ENCODE data around the gene MZB1. TPM values are rescaled to one million over a fixed set of nuclear protein-coding genes. Genes with fewer than 3 reads are reported as not detected.

The MZB1 gene
- total and polyA plus RNA-seq, 2 of the 13 experiments (the other 11 are each of a cell fraction or from before 2014, with no cell fraction given): 0.31 to 0.40 TPM

DNA sequence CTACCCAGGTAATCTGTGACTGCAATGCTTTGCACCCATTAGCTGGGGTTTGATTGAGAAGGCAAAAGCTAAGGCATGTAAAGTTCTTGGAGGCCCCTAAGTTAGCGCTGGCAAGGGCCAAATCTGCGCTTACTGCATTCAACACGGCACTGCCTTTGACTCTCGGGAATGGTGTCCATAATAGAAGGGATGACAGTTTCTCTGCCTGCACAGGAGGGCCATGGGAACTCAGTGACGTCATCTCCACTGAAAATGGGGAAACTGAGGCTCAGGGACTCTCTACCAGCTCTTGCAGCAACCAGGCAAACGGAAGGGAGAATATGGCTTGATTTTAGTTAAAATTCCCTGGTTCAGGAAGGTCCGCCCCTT is 13.7 kb upstream of the MZB1 start (continued):
- TF ChIP-seq NCOA2 (CRISPR knock-in tag; IDR thresholded peaks at IDR 0.05): no peak
- no peak for TF ChIP-seq ZKSCAN8 (CRISPR knock-in tag; IDR thresholded peaks at IDR 0.05; ENCODE audit: borderline replicate concordance)
- no peak for TF ChIP-seq SMYD3 (CRISPR knock-in tag; IDR thresholded peaks at IDR 0.05)
- TF ChIP-seq RAD21 (CRISPR knock-in tag; IDR thresholded peaks at IDR 0.05): no peak
- TF ChIP-seq DR1 (CRISPR knock-in tag; IDR thresholded peaks at IDR 0.05): 0 out of 2 replicates have a peak, but pooled peaks have one; percentile 2
- TF ChIP-seq ZFX (CRISPR knock-in tag; IDR thresholded peaks at IDR 0.05; ENCODE audit: low read depth): no peak
- TF ChIP-seq ZFP37 (CRISPR knock-in tag; IDR thresholded peaks at IDR 0.05; ENCODE audit: borderline replicate concordance): no peak
- no peak for TF ChIP-seq MEIS1 (CRISPR knock-in tag; IDR thresholded peaks at IDR 0.05; ENCODE audit: borderline replicate concordance)
- TF ChIP-seq, protein P1, sequence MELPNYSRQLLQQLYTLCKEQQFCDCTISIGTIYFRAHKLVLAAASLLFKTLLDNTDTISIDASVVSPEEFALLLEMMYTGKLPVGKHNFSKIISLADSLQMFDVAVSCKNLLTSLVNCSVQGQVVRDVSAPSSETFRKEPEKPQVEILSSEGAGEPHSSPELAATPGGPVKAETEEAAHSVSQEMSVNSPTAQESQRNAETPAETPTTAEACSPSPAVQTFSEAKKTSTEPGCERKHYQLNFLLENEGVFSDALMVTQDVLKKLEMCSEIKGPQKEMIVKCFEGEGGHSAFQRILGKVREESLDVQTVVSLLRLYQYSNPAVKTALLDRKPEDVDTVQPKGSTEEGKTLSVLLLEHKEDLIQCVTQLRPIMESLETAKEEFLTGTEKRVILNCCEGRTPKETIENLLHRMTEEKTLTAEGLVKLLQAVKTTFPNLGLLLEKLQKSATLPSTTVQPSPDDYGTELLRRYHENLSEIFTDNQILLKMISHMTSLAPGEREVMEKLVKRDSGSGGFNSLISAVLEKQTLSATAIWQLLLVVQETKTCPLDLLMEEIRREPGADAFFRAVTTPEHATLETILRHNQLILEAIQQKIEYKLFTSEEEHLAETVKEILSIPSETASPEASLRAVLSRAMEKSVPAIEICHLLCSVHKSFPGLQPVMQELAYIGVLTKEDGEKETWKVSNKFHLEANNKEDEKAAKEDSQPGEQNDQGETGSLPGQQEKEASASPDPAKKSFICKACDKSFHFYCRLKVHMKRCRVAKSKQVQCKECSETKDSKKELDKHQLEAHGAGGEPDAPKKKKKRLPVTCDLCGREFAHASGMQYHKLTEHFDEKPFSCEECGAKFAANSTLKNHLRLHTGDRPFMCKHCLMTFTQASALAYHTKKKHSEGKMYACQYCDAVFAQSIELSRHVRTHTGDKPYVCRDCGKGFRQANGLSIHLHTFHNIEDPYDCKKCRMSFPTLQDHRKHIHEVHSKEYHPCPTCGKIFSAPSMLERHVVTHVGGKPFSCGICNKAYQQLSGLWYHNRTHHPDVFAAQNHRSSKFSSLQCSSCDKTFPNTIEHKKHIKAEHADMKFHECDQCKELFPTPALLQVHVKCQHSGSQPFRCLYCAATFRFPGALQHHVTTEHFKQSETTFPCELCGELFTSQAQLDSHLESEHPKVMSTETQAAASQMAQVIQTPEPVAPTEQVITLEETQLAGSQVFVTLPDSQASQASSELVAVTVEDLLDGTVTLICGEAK (IDR thresholded peaks at IDR 0.05): no peak
- TF ChIP-seq, protein P1 (CRISPR knock-in tag; IDR thresholded peaks at IDR 0.05): no peak
- no peak for TF ChIP-seq NFIC (IDR thresholded peaks at IDR 0.05; ENCODE audit: low read length)
- TF ChIP-seq ZNF589 (CRISPR knock-in tag; conservative IDR thresholded peaks at IDR 0.05): 0 out of 2 replicates have a peak, but pooled peaks have one; percentile 36
- peak; percentile 26; the same call in 1 of the 2 replicates for TF ChIP-seq AKAP8 (CRISPR knock-in tag; IDR thresholded peaks at IDR 0.05)
- TF ChIP-seq, protein P2, sequence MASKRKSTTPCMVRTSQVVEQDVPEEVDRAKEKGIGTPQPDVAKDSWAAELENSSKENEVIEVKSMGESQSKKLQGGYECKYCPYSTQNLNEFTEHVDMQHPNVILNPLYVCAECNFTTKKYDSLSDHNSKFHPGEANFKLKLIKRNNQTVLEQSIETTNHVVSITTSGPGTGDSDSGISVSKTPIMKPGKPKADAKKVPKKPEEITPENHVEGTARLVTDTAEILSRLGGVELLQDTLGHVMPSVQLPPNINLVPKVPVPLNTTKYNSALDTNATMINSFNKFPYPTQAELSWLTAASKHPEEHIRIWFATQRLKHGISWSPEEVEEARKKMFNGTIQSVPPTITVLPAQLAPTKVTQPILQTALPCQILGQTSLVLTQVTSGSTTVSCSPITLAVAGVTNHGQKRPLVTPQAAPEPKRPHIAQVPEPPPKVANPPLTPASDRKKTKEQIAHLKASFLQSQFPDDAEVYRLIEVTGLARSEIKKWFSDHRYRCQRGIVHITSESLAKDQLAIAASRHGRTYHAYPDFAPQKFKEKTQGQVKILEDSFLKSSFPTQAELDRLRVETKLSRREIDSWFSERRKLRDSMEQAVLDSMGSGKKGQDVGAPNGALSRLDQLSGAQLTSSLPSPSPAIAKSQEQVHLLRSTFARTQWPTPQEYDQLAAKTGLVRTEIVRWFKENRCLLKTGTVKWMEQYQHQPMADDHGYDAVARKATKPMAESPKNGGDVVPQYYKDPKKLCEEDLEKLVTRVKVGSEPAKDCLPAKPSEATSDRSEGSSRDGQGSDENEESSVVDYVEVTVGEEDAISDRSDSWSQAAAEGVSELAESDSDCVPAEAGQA (IDR thresholded peaks at IDR 0.05; ENCODE audit: low read depth): no peak
- TF ChIP-seq, protein P2 (CRISPR knock-in tag; IDR thresholded peaks at IDR 0.05; ENCODE audit: borderline replicate concordance): no peak
- TF ChIP-seq CHD4 (IDR thresholded peaks at IDR 0.05; ENCODE audit: borderline replicate concordance, low read length): no peak
- TF ChIP-seq SSRP1 (CRISPR knock-in tag; IDR thresholded peaks at IDR 0.05): no peak
